ENCODE data around the gene SNTG2. TPM values are rescaled to one million over a fixed set of nuclear protein-coding genes. Genes with fewer than 3 reads are reported as not detected.

SNTG2 gene
- total RNA-seq, 2 experiments from 2014 or later: not detected

DNA sequence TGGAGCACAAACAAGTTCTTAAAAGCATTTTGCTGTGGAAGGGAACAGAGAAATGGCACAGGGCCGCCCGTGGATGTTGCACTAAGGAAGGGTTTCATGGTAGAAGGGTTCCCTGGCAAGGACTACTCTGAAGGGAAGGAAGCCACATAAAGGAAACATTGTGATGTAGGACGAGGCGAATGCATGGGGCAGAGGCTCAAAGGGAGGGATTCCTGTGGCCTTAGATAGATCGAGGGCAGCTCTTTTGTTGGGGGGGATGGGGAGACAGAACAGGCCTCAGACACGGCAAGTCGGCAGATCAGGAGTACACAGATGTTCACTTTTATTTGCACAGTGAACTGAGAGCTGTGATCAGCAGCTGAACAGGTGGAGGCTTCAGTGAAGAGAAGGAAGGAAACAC lies 205.4 kb downstream of the SNTG2 start:
- no peak overlapping the region for H3K4me2 ChIP-seq (ENCODE audit: low read length)
- H4K20me1 ChIP-seq (ENCODE audit: insufficient read depth, low read length): no peaks in the 10 kb centered on the region
- H3K9me3 ChIP-seq (ENCODE audit: low read length): no peaks in the 10 kb centered on the region
- H3K9me2 ChIP-seq (ENCODE audit: insufficient read depth, low read length): no peaks in the 10 kb centered on the region
- ChIA-PET POLR2A (interaction anchor here (0.6 kb wide), 1 partner anchor 151 kb away, joined by 3 read pairs; no protein-coding TSS in a partner anchor), CTCF (ENCODE audit: unreplicated experiment) (no interaction called here)
- H2AFZ ChIP-seq (ENCODE audit: low read length): no peak overlapping the region
- H3K4me1 ChIP-seq (ENCODE audit: insufficient read depth, low read length, poor library complexity, severe bottlenecking): no peaks in the 10 kb centered on the region
- DNase-seq (ENCODE audit: low spot score): no peak
- no peaks in the 10 kb centered on the region for H3K79me2 ChIP-seq (ENCODE audit: insufficient read depth, low read depth, low read length)
- no peak overlapping the region for H3K27ac ChIP-seq (ENCODE audit: low read depth, low read length, poor library complexity, severe bottlenecking)
- BruUV-seq (replicated peaks): no TSS peak
- intact Hi-C loops (cut with micrococcal nuclease; ENCODE audit: unreplicated experiment): no loop called here
- H3K36me3 ChIP-seq (ENCODE audit: insufficient read depth, low read length): no peaks in the 10 kb centered on the region
- no peak for TF ChIP-seq EZH2phosphoT487 (IDR thresholded peaks at IDR 0.05; ENCODE audit: borderline replicate concordance, low read depth, low read length)
- TF ChIP-seq, protein P1, sequence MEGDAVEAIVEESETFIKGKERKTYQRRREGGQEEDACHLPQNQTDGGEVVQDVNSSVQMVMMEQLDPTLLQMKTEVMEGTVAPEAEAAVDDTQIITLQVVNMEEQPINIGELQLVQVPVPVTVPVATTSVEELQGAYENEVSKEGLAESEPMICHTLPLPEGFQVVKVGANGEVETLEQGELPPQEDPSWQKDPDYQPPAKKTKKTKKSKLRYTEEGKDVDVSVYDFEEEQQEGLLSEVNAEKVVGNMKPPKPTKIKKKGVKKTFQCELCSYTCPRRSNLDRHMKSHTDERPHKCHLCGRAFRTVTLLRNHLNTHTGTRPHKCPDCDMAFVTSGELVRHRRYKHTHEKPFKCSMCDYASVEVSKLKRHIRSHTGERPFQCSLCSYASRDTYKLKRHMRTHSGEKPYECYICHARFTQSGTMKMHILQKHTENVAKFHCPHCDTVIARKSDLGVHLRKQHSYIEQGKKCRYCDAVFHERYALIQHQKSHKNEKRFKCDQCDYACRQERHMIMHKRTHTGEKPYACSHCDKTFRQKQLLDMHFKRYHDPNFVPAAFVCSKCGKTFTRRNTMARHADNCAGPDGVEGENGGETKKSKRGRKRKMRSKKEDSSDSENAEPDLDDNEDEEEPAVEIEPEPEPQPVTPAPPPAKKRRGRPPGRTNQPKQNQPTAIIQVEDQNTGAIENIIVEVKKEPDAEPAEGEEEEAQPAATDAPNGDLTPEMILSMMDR (conservative IDR thresholded peaks at IDR 0.05; ENCODE audit: low read length): no peak
- no peak overlapping the region for H3K4me3 ChIP-seq (ENCODE audit: low read depth, low read length, poor library complexity, severe bottlenecking)

DNA sequence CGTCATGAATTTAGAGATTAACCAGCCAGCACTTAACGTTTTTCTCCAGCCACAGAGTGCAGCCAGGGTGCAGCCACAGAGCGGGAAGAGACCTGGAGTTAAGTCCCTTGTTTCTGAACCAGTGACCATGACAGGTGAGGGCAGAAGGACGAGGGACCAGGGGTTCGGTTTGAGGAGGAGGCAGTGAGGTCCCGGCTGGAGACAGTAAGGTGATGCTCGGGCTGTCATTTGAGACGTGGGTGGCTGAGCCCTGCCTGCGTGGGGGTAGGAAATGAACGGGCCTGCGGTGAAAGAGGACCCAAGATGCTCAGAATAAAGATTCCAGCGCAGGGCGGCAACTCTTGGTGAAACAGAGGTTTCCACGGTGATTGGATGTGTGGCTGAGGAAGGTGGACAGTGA lies 205.9 kb downstream of the SNTG2 start:
- TF ChIP-seq, protein P1 (conservative IDR thresholded peaks at IDR 0.05; ENCODE audit: low read length): no peak
- no peak for TF ChIP-seq EZH2phosphoT487 (IDR thresholded peaks at IDR 0.05; ENCODE audit: borderline replicate concordance, low read depth, low read length)
- H3K4me2 ChIP-seq (ENCODE audit: low read length): no peak overlapping the region
- no TSS peak for BruUV-seq (replicated peaks)
- H3K9me2 ChIP-seq (ENCODE audit: insufficient read depth, low read length): no peaks in the 10 kb centered on the region
- intact Hi-C loops (cut with micrococcal nuclease; ENCODE audit: unreplicated experiment): no loop called here
- ChIA-PET POLR2A (no interaction called here), CTCF (ENCODE audit: unreplicated experiment) (no interaction called here)
- H3K36me3 ChIP-seq (ENCODE audit: insufficient read depth, low read length): no peaks in the 10 kb centered on the region
- no peaks in the 10 kb centered on the region for H3K9me3 ChIP-seq (ENCODE audit: low read length)
- no peaks in the 10 kb centered on the region for H3K4me1 ChIP-seq (ENCODE audit: insufficient read depth, low read length, poor library complexity, severe bottlenecking)
- no peaks in the 10 kb centered on the region for H3K79me2 ChIP-seq (ENCODE audit: insufficient read depth, low read depth, low read length)
- H4K20me1 ChIP-seq (ENCODE audit: insufficient read depth, low read length): no peaks in the 10 kb centered on the region
- DNase-seq (ENCODE audit: low spot score): no peak
- no peak overlapping the region for H3K27ac ChIP-seq (ENCODE audit: low read depth, low read length, poor library complexity, severe bottlenecking)
- no peak overlapping the region for H2AFZ ChIP-seq (ENCODE audit: low read length)
- no peak overlapping the region for H3K4me3 ChIP-seq (ENCODE audit: low read depth, low read length, poor library complexity, severe bottlenecking)

- intact Hi-C loops (cut with micrococcal nuclease; ENCODE audit: unreplicated experiment): no loop called here
- BruUV-seq (replicated peaks): no TSS peak
- Histone ChIP-seq H3K27ac (ENCODE audit: low read depth, low read length, poor library complexity, severe bottlenecking) (no peak overlapping the region), H2AFZ (ENCODE audit: low read length) (no peak overlapping the region), H3K9me2 (ENCODE audit: insufficient read depth, low read length) (no peaks in the 10 kb centered on the region), H3K4me3 (ENCODE audit: low read depth, low read length, poor library complexity, severe bottlenecking) (no peak overlapping the region), H3K9me3 (ENCODE audit: low read length) (no peaks in the 10 kb centered on the region), H3K4me2 (ENCODE audit: low read length) (no peak overlapping the region), H3K79me2 (ENCODE audit: insufficient read depth, low read depth, low read length) (no peaks in the 10 kb centered on the region), H3K36me3 (ENCODE audit: insufficient read depth, low read length) (no peaks in the 10 kb centered on the region), H4K20me1 (ENCODE audit: insufficient read depth, low read length) (no peaks in the 10 kb centered on the region), H3K4me1 (ENCODE audit: insufficient read depth, low read length, poor library complexity, severe bottlenecking) (no peaks in the 10 kb centered on the region)
- ChIA-PET CTCF (ENCODE audit: unreplicated experiment) (no interaction called here), POLR2A (no interaction called here)
- no peak for DNase-seq (ENCODE audit: low spot score)
- TF ChIP-seq, protein P1 (conservative IDR thresholded peaks at IDR 0.05; ENCODE audit: low read length): no peak
- TF ChIP-seq EZH2phosphoT487 (IDR thresholded peaks at IDR 0.05; ENCODE audit: borderline replicate concordance, low read depth, low read length): no peak
Observed at GRCh38 chr2:1157107-1157506, 206.5 kb downstream of the SNTG2 start.
